ENCODE results near the gene ENOSF1. TPM values are rescaled to one million over a fixed set of nuclear protein-coding genes. Genes with fewer than 3 reads are reported as not detected.

The ENOSF1 gene
- total and polyA plus RNA-seq, 2 donors (not counting 1 experiment from before 2014, with no cell fraction given): 8.0 to 34.8 TPM

- Histone ChIP-seq H3K4me1 (ENCODE audit: control insufficient read depth in 2 of 2, insufficient read depth in 2 of 2, low read length in 2 of 2) (no peaks in the 10 kb centered on the region), H3K4me3 (ENCODE audit: control extremely low read depth in 1 of 5, extremely low read depth in 1 of 5, insufficient read depth in 1 of 5, low read depth in 2 of 5, low read length in 4 of 5) (no peak overlapping the region), H3K27me3 (replicated peaks in 1 of 4; ENCODE audit: control extremely low read depth in 1 of 4, control insufficient read depth in 3 of 4, insufficient read depth in 4 of 4, low read length in 3 of 4) (no peaks in the 10 kb centered on the region), H3K79me2 (ENCODE audit: control insufficient read depth, insufficient read depth, low read length) (no peaks in the 10 kb centered on the region), H3K4me2 (replicated peaks; ENCODE audit: low read depth, low read length, poor library complexity, severe bottlenecking) (no peak overlapping the region), H3K36me3 (replicated peaks in 1 of 2; ENCODE audit: control extremely low read depth in 1 of 2, control insufficient read depth in 1 of 2, extremely low read depth in 1 of 2, insufficient read depth in 2 of 2, low read length in 1 of 2) (no peaks in the 10 kb centered on the region), H3K9me3 (ENCODE audit: control extremely low read depth in 1 of 3, control insufficient read depth in 2 of 3, insufficient read depth in 1 of 3, low read length in 2 of 3) (no peaks in the 10 kb centered on the region), H3K27ac (ENCODE audit: low read length in 2 of 2) (no peak overlapping the region), H2AFZ (ENCODE audit: insufficient read depth, low read depth, low read length, poor library complexity, severe bottlenecking) (no peak overlapping the region), H4K20me1 (ENCODE audit: control insufficient read depth, insufficient read depth, low read length, poor library complexity, severe bottlenecking) (no peaks in the 10 kb centered on the region), H3K9ac (ENCODE audit: low read length) (no peak overlapping the region)
- WGBS (ENCODE audit: insufficient coverage): 80% methylated on average over 5 of the region's 8 CpGs
- POLR2A ChIA-PET: no interaction called here
- no peaks in the 10 kb centered on the region for H3K27me3 Mint-ChIP-seq
- no peak overlapping the region for H3K4me3 Mint-ChIP-seq
- TF ChIP-seq EZH2 (IDR thresholded peaks at IDR 0.05; ENCODE audit: borderline replicate concordance, insufficient read depth, low read depth, low read length, poor library complexity, severe bottlenecking): no peak
- TF ChIP-seq CTCF (IDR thresholded peaks at IDR 0.05): no peak
- CTCF ChIA-PET: no interaction called here
- intact Hi-C loops (cut with micrococcal nuclease): no loop called here
- no peak overlapping the region for H3K27ac Mint-ChIP-seq
- no peaks in the 10 kb centered on the region for H3K9me3 Mint-ChIP-seq (ENCODE audit: insufficient read depth)
- ATAC-seq (ENCODE audit: low read depth): no peak
- no peak for DNase-seq
- no peaks in the 10 kb centered on the region for H3K4me1 Mint-ChIP-seq
Measured at GRCh38 chr18:693466-694187, 18.8 kb downstream of the ENOSF1 start.

GRCh38 chr18:692824-693223 lies 19.6 kb downstream of the ENOSF1 start:
- no peaks in the 10 kb centered on the region for H3K9me3 Mint-ChIP-seq (ENCODE audit: insufficient read depth)
- POLR2A ChIA-PET: no interaction called here
- H3K36me3 ChIP-seq (replicated peaks in 1 of 2; ENCODE audit: control extremely low read depth in 1 of 2, control insufficient read depth in 1 of 2, extremely low read depth in 1 of 2, insufficient read depth in 2 of 2, low read length in 1 of 2): no peaks in the 10 kb centered on the region
- no peaks in the 10 kb centered on the region for H3K4me1 Mint-ChIP-seq
- H3K4me2 ChIP-seq (replicated peaks; ENCODE audit: low read depth, low read length, poor library complexity, severe bottlenecking): no peak overlapping the region
- intact Hi-C loops (cut with micrococcal nuclease): no loop called here
- CTCF ChIA-PET: no interaction called here
- H4K20me1 ChIP-seq (ENCODE audit: control insufficient read depth, insufficient read depth, low read length, poor library complexity, severe bottlenecking): no peaks in the 10 kb centered on the region
- H3K4me3 Mint-ChIP-seq: no peak overlapping the region
- no peaks in the 10 kb centered on the region for H3K79me2 ChIP-seq (ENCODE audit: control insufficient read depth, insufficient read depth, low read length)
- no peak overlapping the region for H2AFZ ChIP-seq (ENCODE audit: insufficient read depth, low read depth, low read length, poor library complexity, severe bottlenecking)
- no peak for TF ChIP-seq CTCF (IDR thresholded peaks at IDR 0.05)
- TF ChIP-seq EZH2 (IDR thresholded peaks at IDR 0.05; ENCODE audit: borderline replicate concordance, insufficient read depth, low read depth, low read length, poor library complexity, severe bottlenecking): no peak
- no peak overlapping the region for H3K9ac ChIP-seq (ENCODE audit: low read length)
- WGBS (ENCODE audit: insufficient coverage): 77% methylated on average over 6 of the region's 6 CpGs
- H3K27me3 Mint-ChIP-seq: no peaks in the 10 kb centered on the region
- H3K4me1 ChIP-seq (ENCODE audit: control insufficient read depth in 2 of 2, insufficient read depth in 2 of 2, low read length in 2 of 2): no peaks in the 10 kb centered on the region
- no peaks in the 10 kb centered on the region for H3K27me3 ChIP-seq (replicated peaks in 1 of 4; ENCODE audit: control extremely low read depth in 1 of 4, control insufficient read depth in 3 of 4, insufficient read depth in 4 of 4, low read length in 3 of 4)
- DNase-seq (no peak), ATAC-seq (ENCODE audit: low read depth) (no peak)
- H3K9me3 ChIP-seq (ENCODE audit: control extremely low read depth in 1 of 3, control insufficient read depth in 2 of 3, insufficient read depth in 1 of 3, low read length in 2 of 3): no peaks in the 10 kb centered on the region
- H3K27ac ChIP-seq (ENCODE audit: low read length in 2 of 2): no peak overlapping the region
- H3K4me3 ChIP-seq (ENCODE audit: control extremely low read depth in 1 of 5, extremely low read depth in 1 of 5, insufficient read depth in 1 of 5, low read depth in 2 of 5, low read length in 4 of 5): no peak overlapping the region
- no peak overlapping the region for H3K27ac Mint-ChIP-seq
